Stimulated activated naive CD8-positive, alpha-beta T cell treated with anti-CD3 and anti-CD28 coated beads, Interleukin-15, Interleukin-2, amounts not matched to agents 100 ng/mL and 50 ng/mL, for 24 hours (primary cell): ENCODE measurements around the gene PCCA.

ENCODE experiments used
- H3K27ac Mint-ChIP-seq: one replicate; pipeline ENCODE4 v1.8.0; 2021; ENCODE audit warnings: mild to moderate bottlenecking, mixed read lengths
- H3K27me3 Mint-ChIP-seq: one replicate; pipeline ENCODE4 v1.8.0; 2021; ENCODE audit warnings: mixed read lengths
- H3K36me3 Mint-ChIP-seq: one replicate; pipeline ENCODE4 v1.8.0; 2021; ENCODE audit warnings: low read depth, mixed read lengths
- H3K4me1 Mint-ChIP-seq: one replicate; pipeline ENCODE4 v1.8.0; 2021; ENCODE audit warnings: low read depth, mixed read lengths
- H3K4me3 Mint-ChIP-seq: one replicate; pipeline ENCODE4 v1.8.0; 2021; ENCODE audit warnings: mild to moderate bottlenecking, mixed read lengths
- H3K9me3 Mint-ChIP-seq: one replicate; pipeline ENCODE4 v1.8.0; 2021; ENCODE audit warnings: mixed read lengths

PCCA gene

DNA sequence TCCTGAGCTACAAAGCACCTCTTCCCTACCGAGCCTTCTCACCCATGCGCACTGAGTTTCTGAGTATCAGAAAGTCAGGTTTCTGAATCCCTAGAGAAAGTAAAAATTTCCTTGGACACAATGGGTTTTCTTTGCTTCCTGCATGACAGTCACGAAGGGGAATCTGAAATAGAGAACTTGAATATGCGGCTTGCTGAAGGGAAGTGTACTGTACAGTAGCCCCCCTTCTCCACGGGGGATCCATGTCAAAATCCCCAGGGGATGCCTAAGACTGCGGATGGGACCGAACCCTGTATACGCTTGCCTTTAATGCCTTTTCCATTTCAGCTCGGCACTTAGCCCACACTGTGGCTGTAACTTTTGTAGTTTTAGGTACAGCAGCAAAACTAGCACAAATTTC is 391.8 kb downstream of the PCCA start:
- H3K4me3 Mint-ChIP-seq = no peak overlapping the region

DNA sequence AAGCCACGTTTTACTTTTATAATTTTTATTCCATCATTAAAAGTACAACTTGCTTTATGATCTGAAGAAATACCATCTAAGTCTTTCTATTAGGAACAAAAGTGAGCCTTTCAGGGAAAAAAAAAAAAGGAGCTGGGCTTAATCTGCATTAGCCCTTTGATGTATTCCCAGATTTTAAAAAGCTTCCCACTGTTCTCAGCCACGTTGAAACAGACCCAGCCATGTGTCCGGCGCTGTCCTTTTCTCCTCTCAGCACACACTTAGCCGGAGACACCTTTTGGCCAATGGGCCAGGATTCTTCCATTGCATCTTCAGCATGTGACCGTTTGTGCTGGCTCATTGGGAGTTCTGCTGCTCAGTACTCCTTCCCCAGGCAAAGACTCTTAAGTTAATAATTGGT is 394.2 kb downstream of the PCCA start:
- Mint-ChIP-seq H3K4me1 (peaks cover 3% of the 10 kb centered on the region), H3K27ac (no peak overlapping the region), H3K36me3 (no peaks in the 10 kb centered on the region), H3K27me3 (no peaks in the 10 kb centered on the region), H3K4me3 (no peak overlapping the region), H3K9me3 (no peaks in the 10 kb centered on the region)

More for the DNA sequence above, 391.8 kb downstream of the PCCA start:
- Mint-ChIP-seq H3K27me3 (no peaks in the 10 kb centered on the region), H3K36me3 (no peaks in the 10 kb centered on the region), H3K4me1 (peaks cover 3% of the 10 kb centered on the region), H3K9me3 (no peaks in the 10 kb centered on the region), H3K27ac (no peak overlapping the region)

DNA sequence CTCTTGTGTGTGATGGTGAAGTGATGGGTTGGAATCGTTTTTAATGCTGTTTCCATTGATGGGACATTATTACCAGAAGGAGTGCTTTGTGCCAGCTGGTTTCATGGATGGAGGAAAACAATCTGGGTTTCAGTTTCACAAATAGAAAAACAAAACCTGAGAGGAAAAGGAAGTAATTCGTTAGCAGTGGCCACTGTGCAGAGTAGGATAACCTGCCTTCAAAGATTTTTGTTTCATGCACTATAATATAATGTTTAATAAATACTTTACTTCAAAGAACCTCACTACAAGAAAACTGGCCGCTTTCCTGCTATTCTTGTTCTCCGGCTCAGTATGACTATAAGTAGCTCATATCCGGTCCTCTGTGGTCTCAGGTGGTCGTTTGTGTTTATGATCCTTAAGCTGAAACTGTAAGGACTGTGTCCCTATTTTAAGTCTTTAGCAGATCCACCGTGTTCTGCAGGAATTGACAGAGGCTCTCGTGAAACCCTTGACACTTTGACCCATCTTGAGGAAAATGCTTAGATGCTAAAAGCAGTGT is 395.0 kb downstream of the PCCA start:
- Mint-ChIP-seq H3K4me3 (no peak overlapping the region), H3K4me1 (peaks cover 3% of the 10 kb centered on the region), H3K27me3 (no peaks in the 10 kb centered on the region), H3K9me3 (no peaks in the 10 kb centered on the region), H3K36me3 (no peaks in the 10 kb centered on the region), H3K27ac (no peak overlapping the region)

DNA sequence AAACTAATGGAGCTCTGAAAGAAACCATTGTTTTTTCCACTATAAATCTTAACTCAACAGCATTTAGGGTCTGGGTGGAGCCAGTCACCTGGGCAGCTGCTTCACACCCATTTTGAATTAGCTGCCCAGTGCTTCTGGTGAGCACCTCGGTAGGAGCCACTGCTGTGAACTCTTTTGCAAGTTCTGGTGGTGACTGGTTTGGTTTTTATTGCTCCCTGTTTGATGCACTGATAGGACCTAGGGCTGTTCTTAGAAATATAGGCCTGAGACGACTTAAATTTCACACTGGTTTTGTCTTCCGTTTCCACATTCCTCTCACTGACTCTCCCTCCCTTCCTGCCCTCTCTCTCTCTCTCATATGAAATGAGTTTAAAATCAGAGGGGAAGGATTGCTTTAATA is 395.8 kb downstream of the PCCA start:
- Mint-ChIP-seq H3K4me3 (no peak overlapping the region), H3K36me3 (no peaks in the 10 kb centered on the region), H3K27me3 (no peaks in the 10 kb centered on the region), H3K4me1 (peaks cover 3% of the 10 kb centered on the region), H3K9me3 (no peaks in the 10 kb centered on the region), H3K27ac (no peak overlapping the region)

DNA sequence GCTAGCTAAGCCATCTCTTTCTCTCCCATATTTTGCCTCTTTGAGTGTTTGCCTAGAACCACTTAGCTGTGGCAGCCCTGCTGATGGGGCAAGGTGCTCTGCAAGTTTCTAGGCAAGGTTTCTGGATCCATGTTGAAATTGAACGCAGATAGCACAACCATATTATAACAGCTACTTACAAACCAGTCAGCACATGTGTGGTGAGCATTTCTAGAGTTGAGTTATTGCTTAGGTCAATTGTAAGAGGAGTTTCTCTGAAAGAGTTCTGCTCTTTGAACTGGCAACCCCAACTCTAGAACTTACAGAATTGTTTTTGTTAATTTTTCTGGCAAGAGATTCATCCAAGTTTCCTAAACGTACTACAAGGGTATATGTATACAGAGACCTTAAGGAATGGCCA is 396.4 kb downstream of the PCCA start:
- no peak overlapping the region for H3K27ac Mint-ChIP-seq
- no peaks in the 10 kb centered on the region for H3K27me3 Mint-ChIP-seq
- no peak overlapping the region for H3K4me3 Mint-ChIP-seq

DNA sequence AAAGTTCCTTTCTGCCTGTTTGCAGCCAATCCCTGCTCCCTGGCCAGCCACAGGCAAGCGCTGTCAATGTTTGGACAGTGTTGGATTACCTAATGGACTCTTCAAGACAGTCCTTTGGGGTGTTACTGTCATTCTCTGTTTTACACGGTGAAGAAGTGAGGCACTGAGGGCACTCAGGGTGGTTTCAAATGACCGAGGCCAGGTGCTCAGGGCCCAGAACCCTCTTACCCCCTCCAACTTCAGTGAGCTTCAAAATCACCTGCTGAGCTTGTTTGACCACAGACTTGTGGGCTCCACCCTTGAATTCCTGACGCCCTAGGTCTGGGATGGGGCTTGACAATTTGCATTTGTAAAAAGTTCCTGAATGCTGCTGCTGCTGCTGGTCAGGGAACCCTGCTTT is 401.8 kb downstream of the PCCA start:
- no peaks in the 10 kb centered on the region for H3K9me3 Mint-ChIP-seq
- no peaks in the 10 kb centered on the region for H3K27me3 Mint-ChIP-seq
- H3K4me3 Mint-ChIP-seq = no peak overlapping the region
- no peak overlapping the region for H3K27ac Mint-ChIP-seq
- no peaks in the 10 kb centered on the region for H3K36me3 Mint-ChIP-seq
- H3K4me1 Mint-ChIP-seq = no peaks in the 10 kb centered on the region

More for the DNA sequence above, 396.4 kb downstream of the PCCA start:
- H3K4me1 Mint-ChIP-seq = peaks cover 3% of the 10 kb centered on the region
- no peaks in the 10 kb centered on the region for H3K9me3 Mint-ChIP-seq
- no peaks in the 10 kb centered on the region for H3K36me3 Mint-ChIP-seq

DNA sequence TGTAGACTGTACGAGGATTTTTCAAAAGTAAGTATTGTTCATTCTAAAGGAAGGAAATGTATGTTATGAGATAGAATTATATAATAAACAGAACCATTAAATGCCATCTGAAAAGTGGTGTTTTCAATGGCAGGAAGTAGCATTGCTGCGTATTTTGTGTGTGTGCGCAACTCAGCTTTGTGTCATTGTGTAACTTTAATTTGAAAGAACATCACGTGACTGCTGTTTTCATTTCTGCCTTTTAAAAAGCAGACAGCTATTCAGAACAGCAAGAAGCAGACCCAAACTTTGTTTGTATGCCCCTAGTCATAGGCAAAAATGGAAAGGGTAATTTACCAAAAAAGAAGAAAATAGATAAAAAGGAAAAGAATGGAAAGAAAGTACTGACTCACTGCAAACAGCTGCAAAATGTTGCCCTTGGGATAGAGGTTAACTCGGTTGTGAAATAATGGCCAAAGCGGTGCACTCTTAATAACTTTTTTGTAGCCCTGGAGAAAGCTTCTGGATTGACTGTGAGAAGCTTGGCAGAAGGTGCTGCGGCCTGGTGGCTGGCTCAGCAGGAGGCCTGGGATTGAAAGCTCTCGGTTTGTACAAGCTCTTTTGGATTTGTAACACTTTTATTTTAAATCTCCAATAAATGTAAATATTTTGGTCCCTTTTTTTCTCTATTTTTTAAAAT is 402.4 kb downstream of the PCCA start:
- no peaks in the 10 kb centered on the region for H3K27me3 Mint-ChIP-seq
- no peak overlapping the region for H3K4me3 Mint-ChIP-seq
- H3K9me3 Mint-ChIP-seq = no peaks in the 10 kb centered on the region
- no peaks in the 10 kb centered on the region for H3K4me1 Mint-ChIP-seq
- H3K27ac Mint-ChIP-seq = no peak overlapping the region
- no peaks in the 10 kb centered on the region for H3K36me3 Mint-ChIP-seq

DNA sequence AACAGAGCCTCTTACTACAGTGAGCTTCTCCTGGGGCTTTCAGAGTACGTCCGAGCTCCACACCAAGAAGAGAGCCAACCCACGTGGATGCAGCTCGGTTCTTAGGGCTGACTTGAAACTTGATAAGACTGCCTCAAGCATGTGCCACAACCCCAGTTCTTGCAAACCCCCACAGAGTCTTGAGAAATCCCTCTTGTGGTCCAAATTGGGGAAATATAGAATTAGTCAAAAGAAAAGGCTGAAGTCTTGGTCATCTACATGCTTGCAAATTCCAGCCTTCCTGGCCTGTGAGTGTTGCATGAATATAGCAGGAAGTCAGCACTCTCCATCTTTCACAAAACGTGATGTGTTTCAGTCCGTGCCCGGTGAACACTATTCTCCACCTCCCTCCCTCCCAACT is 404.5 kb downstream of the PCCA start:
- no peaks in the 10 kb centered on the region for H3K27me3 Mint-ChIP-seq
- H3K36me3 Mint-ChIP-seq = no peaks in the 10 kb centered on the region
- H3K4me1 Mint-ChIP-seq = no peaks in the 10 kb centered on the region
- H3K27ac Mint-ChIP-seq = no peak overlapping the region
- H3K9me3 Mint-ChIP-seq = no peaks in the 10 kb centered on the region
- H3K4me3 Mint-ChIP-seq = no peak overlapping the region

DNA sequence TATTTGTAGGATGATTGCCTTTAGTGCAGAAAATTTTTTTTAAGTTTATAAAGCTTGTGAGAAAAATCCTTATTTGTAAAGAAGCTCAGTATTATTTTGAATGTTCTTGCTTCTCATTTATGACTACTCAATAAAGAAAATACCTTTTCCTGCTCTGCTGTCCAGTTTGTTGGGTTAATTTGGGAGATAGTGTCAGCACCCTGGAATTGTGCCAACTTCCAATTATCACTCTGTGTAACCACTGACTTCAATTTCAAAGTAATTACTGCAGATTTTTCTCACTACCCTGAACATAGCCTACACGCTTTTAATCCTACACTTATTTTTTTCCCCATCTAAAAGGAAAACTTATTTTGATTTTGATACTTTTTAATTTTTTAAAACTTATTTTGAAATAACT is 406.6 kb downstream of the PCCA start:
- Mint-ChIP-seq H3K27ac (no peak overlapping the region), H3K27me3 (no peaks in the 10 kb centered on the region), H3K9me3 (no peaks in the 10 kb centered on the region), H3K4me3 (no peak overlapping the region), H3K4me1 (no peaks in the 10 kb centered on the region), H3K36me3 (no peaks in the 10 kb centered on the region)

DNA sequence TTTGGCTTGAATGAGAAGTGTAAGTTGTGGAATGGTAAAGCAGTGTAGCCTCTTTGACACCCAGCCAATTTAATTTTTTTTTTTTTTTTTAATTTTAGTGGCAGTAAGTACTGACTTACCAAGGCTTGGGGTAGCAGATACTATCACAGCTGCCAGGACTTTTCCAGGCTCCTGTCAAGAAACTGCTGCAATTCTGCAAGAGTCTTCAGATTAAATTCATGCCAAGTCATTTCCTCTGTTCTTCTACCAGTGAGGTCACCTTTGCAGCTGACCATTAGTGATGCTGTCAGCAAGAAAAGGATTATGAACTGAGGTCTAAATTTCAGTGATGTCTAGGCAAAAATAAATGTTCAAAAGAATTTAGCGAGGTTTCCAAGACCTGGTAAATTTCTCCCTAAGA is 408.5 kb downstream of the PCCA start:
- no peak overlapping the region for H3K27ac Mint-ChIP-seq
- H3K4me3 Mint-ChIP-seq = no peak overlapping the region
- no peaks in the 10 kb centered on the region for H3K27me3 Mint-ChIP-seq
- no peaks in the 10 kb centered on the region for H3K36me3 Mint-ChIP-seq
- no peaks in the 10 kb centered on the region for H3K9me3 Mint-ChIP-seq
- H3K4me1 Mint-ChIP-seq = no peaks in the 10 kb centered on the region

DNA sequence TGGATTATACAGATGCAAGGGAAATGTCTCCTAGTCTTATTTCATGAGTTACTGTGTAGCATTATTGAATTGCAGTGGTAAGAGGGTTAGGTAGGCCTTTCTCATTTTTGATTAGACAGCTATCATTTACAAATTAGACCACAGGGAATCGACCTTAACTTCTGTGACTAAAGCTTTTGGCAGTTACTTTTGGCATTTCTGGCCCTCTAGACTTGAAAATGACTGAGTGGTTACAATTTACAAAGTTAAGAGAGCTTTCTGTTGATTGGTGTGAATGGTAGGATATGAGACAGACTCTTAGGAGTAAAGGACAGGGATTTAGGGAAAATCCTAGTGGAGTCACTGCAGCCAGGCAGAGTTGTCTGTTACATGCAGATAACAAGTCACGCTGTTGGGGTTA is 413.6 kb downstream of the PCCA start:
- Mint-ChIP-seq H3K4me1 (peaks cover 16% of the 10 kb centered on the region), H3K9me3 (no peaks in the 10 kb centered on the region), H3K27me3 (peaks cover 7% of the 10 kb centered on the region), H3K36me3 (no peaks in the 10 kb centered on the region), H3K27ac (no peak overlapping the region), H3K4me3 (no peak overlapping the region)

DNA sequence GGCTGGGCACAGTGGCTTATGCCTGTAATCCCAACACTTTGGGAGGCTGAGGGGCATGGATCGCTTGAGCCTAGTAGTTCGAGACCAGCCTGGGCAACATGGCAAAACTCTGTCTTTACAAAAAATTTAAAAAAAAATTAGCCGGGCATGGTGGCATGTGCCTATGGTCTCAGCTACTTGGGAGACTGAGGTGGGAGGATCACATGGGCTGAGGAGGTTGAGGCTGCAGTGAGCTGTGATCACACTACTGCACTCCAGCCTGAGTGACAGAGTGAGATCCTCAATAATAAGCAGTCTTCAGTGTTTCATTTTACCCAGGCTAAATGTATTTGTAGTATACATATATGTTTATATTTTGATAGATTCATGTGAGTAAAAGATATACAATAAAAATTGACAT is 414.7 kb downstream of the PCCA start:
- no peak overlapping the region for H3K27ac Mint-ChIP-seq
- H3K9me3 Mint-ChIP-seq = no peaks in the 10 kb centered on the region
- H3K36me3 Mint-ChIP-seq = no peaks in the 10 kb centered on the region
- peaks cover 16% of the 10 kb centered on the region for H3K4me1 Mint-ChIP-seq
- H3K4me3 Mint-ChIP-seq = no peak overlapping the region
- peaks cover 7% of the 10 kb centered on the region for H3K27me3 Mint-ChIP-seq

DNA sequence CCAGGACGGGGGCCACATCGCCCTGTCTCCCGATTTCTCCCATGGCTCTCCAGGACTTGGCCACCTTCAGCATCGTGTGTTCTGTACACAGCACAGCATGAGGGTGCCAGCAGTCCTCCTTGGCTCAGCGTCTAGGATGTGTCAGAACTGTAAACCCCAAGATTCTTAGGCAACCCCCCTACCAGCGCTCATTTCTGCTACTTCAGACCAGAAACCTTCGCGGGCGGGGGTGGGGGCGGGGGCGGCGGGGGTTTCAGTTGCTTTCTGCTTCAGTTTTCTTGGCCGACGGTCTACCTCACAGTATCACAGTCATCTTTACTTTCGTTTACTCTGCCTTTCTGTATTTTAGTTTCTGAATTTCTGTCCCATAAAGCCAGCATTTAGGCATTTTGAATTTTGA is 417.3 kb downstream of the PCCA start:
- Mint-ChIP-seq H3K4me1 (peaks cover 16% of the 10 kb centered on the region), H3K27ac (no peak overlapping the region), H3K4me3 (peak overlapping the region; percentile 36), H3K27me3 (peaks cover 7% of the 10 kb centered on the region), H3K36me3 (no peaks in the 10 kb centered on the region), H3K9me3 (no peaks in the 10 kb centered on the region)

DNA sequence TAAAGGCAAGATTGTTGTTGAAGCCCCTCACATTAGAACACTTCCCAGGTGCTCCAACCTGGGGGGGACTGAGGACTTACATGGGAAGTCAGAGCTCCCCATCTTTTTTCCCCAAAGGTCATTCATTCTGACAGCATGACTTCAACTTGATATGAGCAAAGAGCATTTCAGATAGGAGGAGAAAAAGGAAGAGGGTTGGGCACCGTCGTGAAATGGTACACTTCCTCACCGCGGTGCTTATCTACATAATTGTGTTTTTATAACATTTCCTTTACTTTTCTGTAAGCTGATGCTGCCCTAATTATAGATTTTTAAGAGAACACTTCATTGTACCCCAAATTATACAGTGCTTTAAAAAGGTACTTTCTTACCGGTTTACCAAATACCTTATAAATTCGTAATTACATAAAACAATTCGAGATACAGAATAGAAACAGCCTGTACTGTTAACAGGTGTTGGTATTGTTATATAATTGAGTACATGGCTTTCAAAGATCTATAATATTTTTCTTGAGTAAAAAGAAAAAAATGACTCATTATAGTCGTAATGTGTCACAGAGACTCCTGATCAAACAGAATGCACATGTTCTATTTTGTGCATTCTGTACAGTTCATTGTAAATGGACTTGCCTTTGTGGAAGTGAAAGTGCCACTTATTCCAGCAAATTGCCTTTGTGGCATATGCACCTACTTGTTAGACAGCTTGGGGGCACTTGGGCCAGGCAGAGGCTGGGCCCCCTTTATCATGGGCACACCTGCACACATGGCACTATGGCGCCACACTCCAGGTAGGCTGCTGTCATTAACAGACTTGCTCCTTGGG is 417.9 kb downstream of the PCCA start:
- H3K9me3 Mint-ChIP-seq = no peaks in the 10 kb centered on the region
- peaks cover 16% of the 10 kb centered on the region for H3K4me1 Mint-ChIP-seq
- no peak overlapping the region for H3K27ac Mint-ChIP-seq
- no peaks in the 10 kb centered on the region for H3K36me3 Mint-ChIP-seq
- H3K4me3 Mint-ChIP-seq = peak overlapping the region; percentile 36
- peaks cover 7% of the 10 kb centered on the region for H3K27me3 Mint-ChIP-seq

DNA sequence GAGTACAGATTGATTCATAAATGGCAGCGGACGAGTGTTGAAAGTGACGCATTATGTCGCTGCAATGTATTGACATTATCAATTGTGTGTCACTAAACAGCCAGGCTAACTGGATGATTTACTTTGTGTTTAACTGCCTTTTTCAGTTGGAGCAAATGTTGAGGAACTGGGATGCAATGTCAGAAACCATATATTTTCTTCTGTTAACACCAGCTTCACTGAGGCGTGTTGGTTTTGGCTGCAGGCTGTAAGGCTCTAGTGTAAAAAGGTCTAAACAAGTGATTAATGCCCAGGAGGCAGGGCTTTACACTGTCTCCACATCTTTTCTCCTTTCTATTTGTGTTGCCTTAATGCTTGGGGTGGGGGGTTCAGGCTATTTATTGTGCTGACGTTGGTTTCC is 419.6 kb downstream of the PCCA start:
- Mint-ChIP-seq H3K27me3 (peaks cover 3% of the 10 kb centered on the region), H3K36me3 (no peaks in the 10 kb centered on the region), H3K9me3 (no peaks in the 10 kb centered on the region), H3K4me1 (peaks cover 16% of the 10 kb centered on the region), H3K4me3 (no peak overlapping the region), H3K27ac (no peak overlapping the region)
